ENCODE results near the gene WAPL.

WAPL gene

GRCh38 chr10:86498598-86498997, 23.0 kb downstream of the WAPL start:
- H3K4me1 ChIP-seq (ENCODE audit: insufficient read depth, low read length, severe bottlenecking): peaks cover 6% of the 10 kb centered on the region
- H3K36me3 ChIP-seq (ENCODE audit: insufficient read depth, low read length): peaks cover 97% of the 10 kb centered on the region
- no peaks in the 10 kb centered on the region for H3K27me3 ChIP-seq (ENCODE audit: insufficient read depth, low read length)
- peaks cover 3% of the 10 kb centered on the region; the same call in 1 of the 2 replicates for H4K20me1 ChIP-seq (ENCODE audit: insufficient read depth, low read length)
- H3K79me2 ChIP-seq (ENCODE audit: insufficient read depth, low read length): peaks cover 83% of the 10 kb centered on the region
- no peak overlapping the region for H3K9ac ChIP-seq (ENCODE audit: low read length)
- H3K9me3 ChIP-seq (ENCODE audit: low read length): no peaks in the 10 kb centered on the region
- H3K4me2 ChIP-seq (ENCODE audit: low read length): no peak overlapping the region
- no peaks in the 10 kb centered on the region for H3F3A ChIP-seq (ENCODE audit: insufficient read depth, low read length)
- H3K9me2 ChIP-seq (ENCODE audit: low read depth, low read length): no peaks in the 10 kb centered on the region
- H2AFZ ChIP-seq (ENCODE audit: low read length): no peak overlapping the region
- no peak overlapping the region for H3K27ac ChIP-seq (ENCODE audit: low read depth, low read length, poor library complexity, severe bottlenecking)
- TF ChIP-seq CTCF (IDR thresholded peaks at IDR 0.05; ENCODE audit: low read length) (no peak), EZH2 (IDR thresholded peaks at IDR 0.05; ENCODE audit: borderline replicate concordance, low read length) (no peak)
- no peak overlapping the region for H3K4me3 ChIP-seq (ENCODE audit: low read depth, low read length, poor library complexity, severe bottlenecking)

GRCh38 chr10:86497621-86498020, 24.0 kb downstream of the WAPL start:
- peaks cover 76% of the 10 kb centered on the region for H3K79me2 ChIP-seq (ENCODE audit: insufficient read depth, low read length)

GRCh38 chr10:86489960-86490612, 31.5 kb downstream of the WAPL start:
- no peaks in the 10 kb centered on the region for H3K9me2 ChIP-seq (ENCODE audit: low read depth, low read length)
- no peaks in the 10 kb centered on the region for H3K27me3 ChIP-seq (ENCODE audit: insufficient read depth, low read length)
- no peak overlapping the region for H3K4me3 ChIP-seq (ENCODE audit: low read depth, low read length, poor library complexity, severe bottlenecking)
- H3K4me1 ChIP-seq (ENCODE audit: insufficient read depth, low read length, severe bottlenecking): no peaks in the 10 kb centered on the region
- no peak overlapping the region for H2AFZ ChIP-seq (ENCODE audit: low read length)
- TF ChIP-seq EZH2 (IDR thresholded peaks at IDR 0.05; ENCODE audit: borderline replicate concordance, low read length): no peak
- TF ChIP-seq CTCF (IDR thresholded peaks at IDR 0.05; ENCODE audit: low read length): no peak
- no peak overlapping the region for H3K9ac ChIP-seq (ENCODE audit: low read length)
- 0 out of 2 replicates have a peak, but pooled peaks cover 3% of the 10 kb centered on the region for H3F3A ChIP-seq (ENCODE audit: insufficient read depth, low read length)
- H4K20me1 ChIP-seq (ENCODE audit: insufficient read depth, low read length): no peaks in the 10 kb centered on the region
- no peak overlapping the region for H3K4me2 ChIP-seq (ENCODE audit: low read length)
- H3K9me3 ChIP-seq (ENCODE audit: low read length): no peaks in the 10 kb centered on the region
- no peak overlapping the region for H3K27ac ChIP-seq (ENCODE audit: low read depth, low read length, poor library complexity, severe bottlenecking)
- H3K36me3 ChIP-seq (ENCODE audit: insufficient read depth, low read length): peaks cover 70% of the 10 kb centered on the region
- peaks cover 19% of the 10 kb centered on the region for H3K79me2 ChIP-seq (ENCODE audit: insufficient read depth, low read length)

More at GRCh38 chr10:86497621-86498020, 24.0 kb downstream of the WAPL start:
- no peaks in the 10 kb centered on the region for H3K9me3 ChIP-seq (ENCODE audit: low read length)
- H3K9me2 ChIP-seq (ENCODE audit: low read depth, low read length): no peaks in the 10 kb centered on the region
- H3K9ac ChIP-seq (ENCODE audit: low read length): no peak overlapping the region
- H4K20me1 ChIP-seq (ENCODE audit: insufficient read depth, low read length): peaks cover 3% of the 10 kb centered on the region; the same call in 1 of the 2 replicates
- no peak overlapping the region for H3K27ac ChIP-seq (ENCODE audit: low read depth, low read length, poor library complexity, severe bottlenecking)
- TF ChIP-seq CTCF (IDR thresholded peaks at IDR 0.05; ENCODE audit: low read length) (no peak), EZH2 (IDR thresholded peaks at IDR 0.05; ENCODE audit: borderline replicate concordance, low read length) (no peak)
- no peak overlapping the region for H3K4me2 ChIP-seq (ENCODE audit: low read length)
- no peaks in the 10 kb centered on the region for H3K27me3 ChIP-seq (ENCODE audit: insufficient read depth, low read length)
- H2AFZ ChIP-seq (ENCODE audit: low read length): no peak overlapping the region
- H3K4me3 ChIP-seq (ENCODE audit: low read depth, low read length, poor library complexity, severe bottlenecking): no peak overlapping the region
- no peaks in the 10 kb centered on the region for H3F3A ChIP-seq (ENCODE audit: insufficient read depth, low read length)
- peaks cover 94% of the 10 kb centered on the region for H3K36me3 ChIP-seq (ENCODE audit: insufficient read depth, low read length)
- peaks cover 6% of the 10 kb centered on the region for H3K4me1 ChIP-seq (ENCODE audit: insufficient read depth, low read length, severe bottlenecking)
